H1 (cell line): ENCODE measurements around the gene PCDHGB3. TPM values are rescaled to one million over a fixed set of nuclear protein-coding genes. Genes with fewer than 3 reads are reported as not detected.

ENCODE experiments used
- CTCF ChIA-PET: fragments of 300-600 bp; sonication (Branson Sonifier 250); formaldehyde crosslinking; loops from one replicate; lab custom pipeline; 2021; ENCODE audit not compliant: partially characterized antibody; lab: Charles Lee
- POLR2A ChIA-PET: fragments of 300-600 bp; sonication (Branson Sonifier 250); formaldehyde crosslinking; loops from one replicate; lab custom pipeline; 2021; ENCODE audit warnings: inconsistent platforms; ENCODE audit not compliant: partially characterized antibody; lab: Charles Lee
- DNase-seq, 2 experiments: peaks; one replicate each; pipeline versions ENCODE4 v3.0.0 to v3.0.0-alpha.2; 2010 to 2022; ENCODE audit warnings: low spot score in 2 of 2, low read depth in 1 of 2, mixed read lengths in 1 of 2
- FAIRE-seq: peaks from 2 replicates; lab custom pipeline; 2011; peaks lifted over from hg19 to GRCh38; lab: Jason Lieb, UNC
- H2AFZ ChIP-seq: 2 replicates; pipeline ENCODE4 v1.8.1; 2012; ENCODE audit warnings: low read length, inconsistent platforms
- H2AK5ac ChIP-seq: 2 replicates; pipeline ENCODE4 v1.6.1; 2013; ENCODE audit warnings: low read depth, low read length
- H2BK120ac ChIP-seq: replicated peaks from 2 replicates; pipeline ENCODE3; 2013; ENCODE audit warnings: low read depth, low read length, inconsistent platforms
- H2BK12ac ChIP-seq: 2 replicates; pipeline ENCODE4 v1.6.1; 2013; ENCODE audit warnings: low read depth, low read length
- H2BK15ac ChIP-seq: 2 replicates; pipeline ENCODE4 v1.6.1; 2013; ENCODE audit warnings: low read length
- H2BK20ac ChIP-seq: 2 replicates; pipeline ENCODE4 v1.6.1; 2013; ENCODE audit warnings: low read length
- H2BK5ac ChIP-seq: 2 replicates; pipeline ENCODE4 v1.6.1; 2013; ENCODE audit warnings: low read depth, low read length
- H3K14ac ChIP-seq: 2 replicates; pipeline ENCODE4 v1.6.1; 2013; ENCODE audit warnings: inconsistent platforms; ENCODE audit not compliant: insufficient read length
- H3K18ac ChIP-seq: 2 replicates; pipeline ENCODE4 v1.6.1; 2013; ENCODE audit warnings: low read length; ENCODE audit errors: extremely low read depth
- H3K23ac ChIP-seq: 2 replicates; pipeline ENCODE4 v1.6.1; 2013; ENCODE audit warnings: inconsistent platforms; ENCODE audit not compliant: insufficient read length
- H3K23me2 ChIP-seq: 2 replicates; pipeline ENCODE4 v1.6.1; 2013; ENCODE audit warnings: low read depth, low read length
- H3K27ac ChIP-seq: 2 replicates; pipeline ENCODE4 v1.6.1; 2011; ENCODE audit warnings: low read depth, low read length, inconsistent platforms
- H3K27me3 ChIP-seq, 4 experiments: replicated peaks in 1 of 4; 1 replicate in 1 of 4; 2 replicates in 3 of 4; pipeline versions ENCODE4 v1.6.1 to v1.8.1; 2011 to 2013; ENCODE audit warnings: low read length in 3 of 4, mild to moderate bottlenecking in 3 of 4, inconsistent platforms in 2 of 4, mixed read lengths in 2 of 4, moderate library complexity in 1 of 4; ENCODE audit not compliant: control insufficient read depth in 3 of 4, insufficient read depth in 3 of 4; ENCODE audit errors: extremely low read depth in 1 of 4
- H3K36me3 ChIP-seq, 4 experiments: 2 replicates each; pipeline versions ENCODE4 v1.6.1 to v1.8.1; 2011 to 2013; ENCODE audit warnings: mild to moderate bottlenecking in 4 of 4, low read length in 3 of 4, moderate library complexity in 2 of 4, control low read depth in 1 of 4, inconsistent platforms in 1 of 4; ENCODE audit not compliant: insufficient read depth in 4 of 4, control insufficient read depth in 2 of 4
- H3K4ac ChIP-seq: replicated peaks from 2 replicates; pipeline ENCODE3; 2013; ENCODE audit warnings: low read length, low read depth, mixed read lengths, inconsistent platforms; ENCODE audit not compliant: insufficient read length
- H3K4me1 ChIP-seq, 4 experiments: replicated peaks in 1 of 4; 1 replicate in 1 of 4; 2 replicates in 3 of 4; pipeline versions ENCODE4 v1.6.1 to v1.8.1; 2011 to 2013; ENCODE audit warnings: low read length in 3 of 4, inconsistent platforms in 2 of 4, mixed read lengths in 1 of 4; ENCODE audit not compliant: insufficient read depth in 4 of 4, control insufficient read depth in 3 of 4
- H3K4me2 ChIP-seq, 2 experiments: 2 replicates each; pipeline versions ENCODE4 v1.6.1 to v1.8.1; 2011 to 2013; ENCODE audit warnings: low read depth in 2 of 2, low read length in 2 of 2, control low read depth in 1 of 2, inconsistent platforms in 1 of 2, mild to moderate bottlenecking in 1 of 2; ENCODE audit not compliant: insufficient read depth in 1 of 2
- H3K4me3 ChIP-seq, 4 experiments: fragments of 200-600, 300-600 bp in 1 of 4; sonication (generic), shearing (Covaris generic), sonication (Bioruptor Twin) in 1 of 4; 2 replicates each; pipeline versions ENCODE4 v1.5.1 to v1.8.1; 2011 to 2016; ENCODE audit warnings: low read length in 4 of 4, low read depth in 3 of 4, control low read depth in 2 of 4, inconsistent platforms in 2 of 4, mild to moderate bottlenecking in 2 of 4, mixed read lengths in 1 of 4, moderate library complexity in 1 of 4; ENCODE audit not compliant: insufficient read depth in 2 of 4; ENCODE audit errors: extremely low read depth in 1 of 4
- H3K56ac ChIP-seq: replicated peaks from 2 replicates; pipeline ENCODE3; 2013; ENCODE audit warnings: low read depth, mild to moderate bottlenecking, mixed read lengths, low read length, inconsistent platforms; ENCODE audit not compliant: insufficient read length
- H3K79me1 ChIP-seq: 2 replicates; pipeline ENCODE4 v1.6.1; 2013; ENCODE audit warnings: low read depth, low read length, control low read depth
- H3K79me2 ChIP-seq, 2 experiments: 2 replicates each; pipeline versions ENCODE4 v1.6.1 to v1.8.1; 2012 to 2013; ENCODE audit warnings: low read length in 2 of 2, mild to moderate bottlenecking in 2 of 2, inconsistent platforms in 1 of 2; ENCODE audit not compliant: insufficient read depth in 2 of 2, control insufficient read depth in 1 of 2
- H3K9ac ChIP-seq, 4 experiments: replicated peaks in 1 of 4; 1 replicate in 1 of 4; 2 replicates in 3 of 4; pipeline versions ENCODE4 v1.6.1 to v1.8.1; 2011 to 2013; ENCODE audit warnings: low read depth in 3 of 4, low read length in 3 of 4, control low read depth in 2 of 4, mild to moderate bottlenecking in 2 of 4, moderate library complexity in 2 of 4, inconsistent platforms in 1 of 4; ENCODE audit errors: extremely low read depth in 1 of 4
- H3K9me3 ChIP-seq, 2 experiments: 2 replicates each; pipeline versions ENCODE4 v1.6.1 to v1.8.1; 2012 to 2013; ENCODE audit warnings: mild to moderate bottlenecking in 2 of 2, moderate library complexity in 2 of 2, control low read depth in 1 of 2, inconsistent platforms in 1 of 2, low read depth in 1 of 2, low read length in 1 of 2, mixed read lengths in 1 of 2; ENCODE audit not compliant: insufficient read depth in 2 of 2
- H4K20me1 ChIP-seq, 2 experiments: replicated peaks in 1 of 2; 2 replicates each; pipeline versions ENCODE3 to v1.8.1; 2011 to 2013; ENCODE audit warnings: inconsistent platforms in 2 of 2, low read length in 2 of 2, mild to moderate bottlenecking in 1 of 2; ENCODE audit not compliant: insufficient read depth in 2 of 2, control insufficient read depth in 1 of 2
- H4K5ac ChIP-seq: 2 replicates; pipeline ENCODE4 v1.6.1; 2013; ENCODE audit warnings: low read length, low read depth, mixed read lengths, inconsistent platforms; ENCODE audit not compliant: insufficient read length
- H4K8ac ChIP-seq: 2 replicates; pipeline ENCODE4 v1.8.0; 2013; ENCODE audit warnings: mild to moderate bottlenecking, moderate library complexity, low read length, inconsistent platforms; ENCODE audit not compliant: insufficient read depth; ENCODE audit errors: extremely low read depth
- H4K91ac ChIP-seq: replicated peaks from 2 replicates; pipeline ENCODE3; 2013; ENCODE audit warnings: low read length, mixed read lengths, inconsistent platforms; ENCODE audit not compliant: insufficient read length
- CTCF ChIP-seq, 3 experiments: IDR thresholded peaks; 1 replicate in 2 of 3; 2 replicates in 1 of 3; pipeline versions ENCODE4 v1.5.1 to v1.6.1; 2011; ENCODE audit warnings: low read length in 3 of 3, mild to moderate bottlenecking in 3 of 3, inconsistent platforms in 2 of 3, low read depth in 1 of 3, moderate library complexity in 1 of 3; ENCODE audit not compliant: insufficient read depth in 1 of 3; ENCODE audit errors: control extremely low read depth in 1 of 3
- EZH2 ChIP-seq: fragments of 200-600 bp; sonication (generic); IDR thresholded peaks from 2 replicates; pipeline ENCODE4 v1.7.1; 2012; ENCODE audit warnings: low read depth, mild to moderate bottlenecking, moderate library complexity, low read length, inconsistent platforms; ENCODE audit not compliant: severe bottlenecking
- GTF2F1 ChIP-seq: IDR thresholded peaks from 2 replicates; pipeline ENCODE4 v1.6.1; 2012; ENCODE audit warnings: low read depth, low read length, improper control_type of control experiment, borderline replicate concordance
- RBBP5 ChIP-seq: IDR thresholded peaks from 2 replicates; pipeline ENCODE4 v1.7.1; 2012; ENCODE audit warnings: low read depth, mild to moderate bottlenecking, inconsistent platforms, low read length, moderate library complexity, borderline replicate concordance
- TAF1 ChIP-seq: IDR thresholded peaks from 2 replicates; pipeline ENCODE4 v1.6.1; 2011; ENCODE audit warnings: mild to moderate bottlenecking, low read depth, low read length
- WGBS, 2 experiments: shearing (Covaris generic) in 1 of 2; methylation state at CpG; one replicate each; pipeline versions ENCODE4 v1.1.6 to v1.1.7; 2013 to 2015; ENCODE audit warnings: low lambda C conversion rate in 2 of 2, mixed read lengths in 2 of 2, inconsistent platforms in 1 of 2, low coverage in 1 of 2, missing lambda C conversion rate in 1 of 2; ENCODE audit not compliant: insufficient replicate concordance in 2 of 2, insufficient coverage in 1 of 2, insufficient read length in 1 of 2; ENCODE audit errors: extremely low coverage in 1 of 2, missing lambda C conversion rate in 1 of 2; 5-methylcytosine and 5-hydroxymethylcytosine counted together
- polyA plus RNA-seq, 7 experiments: library from polyadenylated mRNA; depleted of rRNA in 3 of 7; stranded (reverse) in 5 of 7; unstranded in 2 of 7; fragments of >200 nt in 5 of 7; fragments of 200-250 nt in 2 of 7; gene quantifications; 1 replicate in 5 of 7; 2 replicates in 1 of 7; 4 replicates in 1 of 7; pipeline versions ENCODE4 v1.2.1 to v1.2.3, GENCODE V29; 2011 to 2013; ENCODE audit warnings: missing spikeins in 2 of 7, mixed read lengths in 2 of 7
- total RNA-seq: library from RNA; stranded (reverse); fragmentation: NEBNext Ultra II Directional; extraction: Animal tissue kit (Norgen Biotek cat#: 25700); gene quantifications from 2 replicates; pipeline ENCODE4 v1.2.1, GENCODE V29; 2021

Gene PCDHGB3
- total and polyA plus RNA-seq, 2 of the 8 experiments (the other 6 are each of a cell fraction or from before 2014, with no cell fraction given): 1.6 to 1.9 TPM

- no peak overlapping the region for H3K4ac ChIP-seq
- POLR2A ChIA-PET: no interaction called here
- no peak overlapping the region for H3K56ac ChIP-seq
- H2BK120ac ChIP-seq: no peak overlapping the region
- H3K9me3 ChIP-seq: peaks cover 43 to 50% of the 10 kb centered on the region in 2 experiments
- no peak overlapping the region for H3K4me2 ChIP-seq
- H3K79me2 ChIP-seq: no peaks in the 10 kb centered on the region
- H3K23ac ChIP-seq: no peak overlapping the region
- CTCF ChIA-PET: interaction anchor here (1.0 to 1.6 kb wide), 5 partner anchors 16 to 179 kb away, joined by 3 to 5 read pairs (median 4); partner anchors contain the start of genes PCDHB9, PCDHGB1 and PCDHGB6
- H4K20me1 ChIP-seq: no peaks in the 10 kb centered on the region
- no peak overlapping the region for H3K27ac ChIP-seq
- no peak overlapping the region for H4K8ac ChIP-seq
- H4K91ac ChIP-seq: no peak overlapping the region
- H3K4me3 ChIP-seq: no peak overlapping the region
- no peak overlapping the region for H3K14ac ChIP-seq
- DNase-seq (no peak), FAIRE-seq (no peak)
- peaks cover 0 to 8% (median 1%) of the 10 kb centered on the region in 4 experiments; a peak in 3 of 8 replicates for H3K36me3 ChIP-seq
- no peak overlapping the region for H2AK5ac ChIP-seq
- H3K79me1 ChIP-seq: no peaks in the 10 kb centered on the region
- H2BK12ac ChIP-seq: no peak overlapping the region
- no peak overlapping the region for H2BK5ac ChIP-seq
- no peak overlapping the region for H3K9ac ChIP-seq
- peaks cover 0 to 3% (median 0%) of the 10 kb centered on the region in 4 experiments; a peak in 1 of 7 replicates for H3K4me1 ChIP-seq
- no peak overlapping the region for H2AFZ ChIP-seq
- H2BK20ac ChIP-seq: no peak overlapping the region
- no peak overlapping the region for H2BK15ac ChIP-seq
- H4K5ac ChIP-seq: no peak overlapping the region
- no peaks in the 10 kb centered on the region for H3K23me2 ChIP-seq
- no peak overlapping the region for H3K18ac ChIP-seq
- H3K27me3 ChIP-seq: no peaks in the 10 kb centered on the region
- TF ChIP-seq RBBP5: no peak
- no peak for TF ChIP-seq GTF2F1
- no peak for TF ChIP-seq EZH2
- TF ChIP-seq TAF1: no peak
- TF ChIP-seq CTCF (IDR thresholded peaks at IDR 0.05; ENCODE audit: control extremely low read depth in 1 of 3, insufficient read depth in 1 of 3, low read depth in 1 of 3, low read length in 3 of 3): no peak
- TF ChIP-seq, all 59 proteins: peak for 0
- 97% methylated on average over 39 of the region's 46 CpGs; no CpG with 5 or more reads in 1 of the 2 experiments for WGBS, 2 experiments
Observed at GRCh38 chr5:141366016-141366896, 3.8 kb upstream of the PCDHGB3 start.
